ENCODE data around the gene SCARF1.

- TF ChIP-seq CTCF (IDR thresholded peaks at IDR 0.05) (no peak), POLR2A (IDR thresholded peaks at IDR 0.05) (no peak)
Measured at GRCh38 chr17:1644493-1645206, 882 bp downstream of the SCARF1 start.
